HepG2 (cell line): ENCODE data around the gene UCP3. TPM values are rescaled to one million over a fixed set of nuclear protein-coding genes. Genes with fewer than 3 reads are reported as not detected.

Source experiments
- ARID2 ChIP-seq: sonication (generic); formaldehyde crosslinking; IDR thresholded peaks from 2 replicates; pipeline ENCODE4 v1.8.1; 2022; ENCODE audit warnings: mild to moderate bottlenecking, missing genetic modification reagents, borderline replicate concordance
- DMTF1 ChIP-seq: sonication (generic); formaldehyde crosslinking; IDR thresholded peaks from 2 replicates; pipeline ENCODE4 v1.4.0; 2020; ENCODE audit warnings: mild to moderate bottlenecking, missing genetic modification reagents
- FOXA1 ChIP-seq, 2 experiments: fragments of 450-650 bp in 1 of 2; sonication (generic) in 1 of 2; formaldehyde crosslinking in 1 of 2; IDR thresholded peaks; 2 replicates each; pipeline versions ENCODE4 v1.4.0 to v1.6.1; 2016 to 2020; ENCODE audit warnings: missing genetic modification reagents in 1 of 2
- FOXC1 ChIP-seq: sonication (generic); formaldehyde crosslinking; IDR thresholded peaks from 2 replicates; pipeline ENCODE4 v1.8.0; 2022; ENCODE audit warnings: mild to moderate bottlenecking, missing genetic modification reagents, borderline replicate concordance
- GATA4 ChIP-seq: sonication (generic); IDR thresholded peaks from 2 replicates; pipeline ENCODE4 v1.6.1; 2016; ENCODE audit warnings: antibody characterized with exemption, low read depth, borderline replicate concordance
- HDAC2 ChIP-seq: sonication (generic); formaldehyde crosslinking; IDR thresholded peaks from 2 replicates; pipeline ENCODE4 v1.4.0; 2020; ENCODE audit warnings: missing genetic modification reagents
- HNRNPK ChIP-seq: fragments of 200-400 bp; formaldehyde crosslinking; IDR thresholded peaks from 2 replicates; pipeline ENCODE4 v1.6.1; 2018; ENCODE audit warnings: low read length, low read depth, moderate library complexity, mild to moderate bottlenecking; ENCODE audit not compliant: poor library complexity, severe bottlenecking
- KLF16 ChIP-seq, 2 experiments: sonication (generic) in 1 of 2; formaldehyde crosslinking in 1 of 2; IDR thresholded peaks; 2 replicates each; pipeline versions ENCODE4 v1.6.1 to v1.8.0; 2016 to 2023; ENCODE audit warnings: missing genetic modification reagents in 2 of 2, missing compliant biosample characterization in 1 of 2
- KLF9 ChIP-seq: IDR thresholded peaks from 2 replicates; pipeline ENCODE4 v1.6.1; 2016; ENCODE audit warnings: low read depth
- NBN ChIP-seq: fragments of 450-650 bp; conservative IDR thresholded peaks from 2 replicates; pipeline ENCODE4 v1.6.1; 2017
- NCOA5 ChIP-seq: sonication (generic); formaldehyde crosslinking; IDR thresholded peaks from 2 replicates; pipeline ENCODE4 v1.4.0; 2020; ENCODE audit warnings: missing genetic modification reagents
- NFATC3 ChIP-seq: sonication (generic); formaldehyde crosslinking; IDR thresholded peaks from 2 replicates; pipeline ENCODE4 v1.5.1; 2020; ENCODE audit warnings: mild to moderate bottlenecking, missing genetic modification reagents
- NFKBIZ ChIP-seq: IDR thresholded peaks from 2 replicates; pipeline ENCODE4 v1.6.1; 2018; ENCODE audit warnings: missing genetic modification reagents, missing compliant biosample characterization
- PITX1 ChIP-seq: sonication (generic); formaldehyde crosslinking; IDR thresholded peaks from 2 replicates; pipeline ENCODE4 v1.5.1; 2020; ENCODE audit warnings: mild to moderate bottlenecking, missing genetic modification reagents
- SAP130 ChIP-seq: IDR thresholded peaks from 2 replicates; pipeline ENCODE4 v1.6.1; 2016; ENCODE audit warnings: low read depth
- SNAPC2 ChIP-seq: sonication (generic); formaldehyde crosslinking; IDR thresholded peaks from 2 replicates; pipeline ENCODE4 v1.8.1; 2022; ENCODE audit warnings: mild to moderate bottlenecking, missing genetic modification reagents
- TCF7L2 ChIP-seq: IDR thresholded peaks from 2 replicates; pipeline ENCODE4 v1.6.1; 2011; ENCODE audit warnings: mild to moderate bottlenecking, low read depth, low read length, moderate library complexity
- TFAP4 ChIP-seq: sonication (generic); IDR thresholded peaks from 2 replicates; pipeline ENCODE4 v1.6.1; 2016; ENCODE audit warnings: low read depth, borderline replicate concordance
- THYN1 ChIP-seq: sonication (generic); formaldehyde crosslinking; IDR thresholded peaks from 2 replicates; pipeline ENCODE4 v1.8.1; 2023; ENCODE audit warnings: low read depth, mild to moderate bottlenecking, moderate library complexity, missing genetic modification reagents, borderline replicate concordance
- ZBTB3 ChIP-seq: sonication (generic); formaldehyde crosslinking; IDR thresholded peaks from 2 replicates; pipeline ENCODE4 v1.4.0; 2020; ENCODE audit warnings: low read depth, mild to moderate bottlenecking, moderate library complexity, missing genetic modification reagents, borderline replicate concordance
- ZFP82 ChIP-seq: sonication (generic); formaldehyde crosslinking; IDR thresholded peaks from 2 replicates; pipeline ENCODE4 v1.5.1; 2020; ENCODE audit warnings: mild to moderate bottlenecking, missing genetic modification reagents, borderline replicate concordance
- ZKSCAN1 ChIP-seq: fragments of 150-350 bp; IDR thresholded peaks from 2 replicates; pipeline ENCODE4 v1.6.1; 2014; ENCODE audit warnings: low read length
- ZNF251 ChIP-seq: sonication (generic); formaldehyde crosslinking; IDR thresholded peaks from 2 replicates; pipeline ENCODE4 v1.9.0; 2021; ENCODE audit warnings: mild to moderate bottlenecking, missing genetic modification reagents
- ZNF367 ChIP-seq: sonication (generic); formaldehyde crosslinking; IDR thresholded peaks from 2 replicates; pipeline ENCODE4 v1.4.0; 2020; ENCODE audit warnings: missing genetic modification reagents, borderline replicate concordance
- ZNF562 ChIP-seq: sonication (generic); formaldehyde crosslinking; IDR thresholded peaks from 2 replicates; pipeline ENCODE4 v1.8.0; 2022; ENCODE audit warnings: missing genetic modification reagents, borderline replicate concordance
- ZNF570 ChIP-seq: sonication (generic); formaldehyde crosslinking; IDR thresholded peaks from 2 replicates; pipeline ENCODE4 v1.4.0; 2020; ENCODE audit warnings: mild to moderate bottlenecking, missing genetic modification reagents, borderline replicate concordance
- ZNF773 ChIP-seq: sonication (generic); formaldehyde crosslinking; IDR thresholded peaks from 2 replicates; pipeline ENCODE4 v1.4.0; 2020; ENCODE audit warnings: missing genetic modification reagents, borderline replicate concordance
- polyA plus RNA-seq, 8 experiments: library from polyadenylated mRNA; depleted of rRNA in 3 of 8; stranded (reverse) in 7 of 8; unstranded in 1 of 8; fragments of >200 nt; fragmentation: Illumina TruSeq in 4 of 8; extraction: Trizol in 4 of 8; gene quantifications; 2 replicates each; pipeline versions ENCODE4 v1.2.1 to v1.2.3, GENCODE V29; 2011 to 2016; ENCODE audit warnings: low read depth in 4 of 8, missing spikeins in 1 of 8, mixed read lengths in 1 of 8; ENCODE audit not compliant: insufficient read depth in 1 of 8
- total RNA-seq, 5 experiments: library from RNA; depleted of rRNA; stranded (reverse); fragments of >200 nt; fragmentation: Illumina TruSeq; extraction: Trizol; gene quantifications; 2 replicates each; pipeline ENCODE4 v1.2.3, GENCODE V29; 2016; ENCODE audit warnings: low read depth in 1 of 5

The UCP3 gene
- total and polyA plus RNA-seq, 2 of the 13 experiments (the other 11 are each of a cell fraction or from before 2014, with no cell fraction given): 0.37 TPM; not detected in 1

- TF ChIP-seq ZNF773 (CRISPR knock-in tag) (no peak; the same call in none of the 2 replicates), TFAP4 (peak; percentile 65; the same call in 1 of the 2 replicates), SAP130 (CRISPR knock-in tag) (peak; percentile 93), TCF7L2 (no peak), ZNF570 (peak; percentile 94; the same call in 1 of the 2 replicates), NCOA5 (CRISPR knock-in tag) (no peak), HDAC2 (CRISPR knock-in tag) (peak; percentile 81), THYN1 (no peak), FOXA1 (IDR thresholded peaks at IDR 0.05) (no peak), FOXA1 (CRISPR knock-in tag; IDR thresholded peaks at IDR 0.05) (peak; percentile 10; the same call in 1 of the 2 replicates), NBN (no peak), NFATC3 (CRISPR knock-in tag) (peak; percentile 71; the same call in 1 of the 2 replicates), ARID2 (CRISPR knock-in tag) (peak; percentile 85; the same call in 1 of the 2 replicates), ZBTB3 (no peak; the same call in 1 of the 2 replicates), ZNF251 (no peak), ZFP82 (peak; percentile 47; the same call in 1 of the 2 replicates), ZNF562 (CRISPR knock-in tag) (no peak), ZKSCAN1 (no peak), HNRNPK (no peak), ZNF367 (CRISPR knock-in tag) (peak; percentile 89), KLF9 (CRISPR knock-in tag) (no peak), PITX1 (peak; percentile 21; the same call in 1 of the 2 replicates), GATA4 (no peak), NFKBIZ (peak; percentile 23; the same call in 1 of the 2 replicates), FOXC1 (peak; percentile 96), DMTF1 (peak; percentile 85; the same call in 1 of the 2 replicates), SNAPC2 (CRISPR knock-in tag) (peak; percentile 79), KLF16 (CRISPR knock-in tag; IDR thresholded peaks at IDR 0.05) (peak in 1 of 2 experiments; percentile 78; a peak in 2 of 4 replicates)
Measured at GRCh38 chr11:73982990-73983740, 25.7 kb downstream of the UCP3 start (continued).
